ENCODE measurements around the gene MFN1.

The MFN1 gene

DNA sequence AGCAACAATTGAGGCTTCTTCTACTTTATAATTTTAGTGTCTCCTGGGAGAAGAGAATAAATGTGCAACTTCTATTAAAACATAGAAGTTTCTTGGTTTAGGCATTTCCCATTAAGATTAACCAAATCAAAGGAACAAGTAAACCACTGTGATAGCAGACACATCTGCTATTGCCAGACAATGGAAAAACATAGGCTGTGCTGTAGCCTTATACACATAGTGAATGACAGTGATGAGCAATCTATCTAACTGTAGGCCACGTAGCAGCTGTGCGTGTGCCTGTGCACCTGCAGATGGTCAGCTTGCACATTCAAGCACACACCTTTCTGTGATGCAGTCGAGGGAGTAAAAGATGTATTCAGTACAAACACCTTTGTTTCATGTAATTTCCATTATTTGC is 71.1 kb downstream of the MFN1 start:
- in situ Hi-C loops (cut with HindIII; ENCODE audit: low sequenced_read_pairs): no loop called here
- TF ChIP-seq, protein P1, sequence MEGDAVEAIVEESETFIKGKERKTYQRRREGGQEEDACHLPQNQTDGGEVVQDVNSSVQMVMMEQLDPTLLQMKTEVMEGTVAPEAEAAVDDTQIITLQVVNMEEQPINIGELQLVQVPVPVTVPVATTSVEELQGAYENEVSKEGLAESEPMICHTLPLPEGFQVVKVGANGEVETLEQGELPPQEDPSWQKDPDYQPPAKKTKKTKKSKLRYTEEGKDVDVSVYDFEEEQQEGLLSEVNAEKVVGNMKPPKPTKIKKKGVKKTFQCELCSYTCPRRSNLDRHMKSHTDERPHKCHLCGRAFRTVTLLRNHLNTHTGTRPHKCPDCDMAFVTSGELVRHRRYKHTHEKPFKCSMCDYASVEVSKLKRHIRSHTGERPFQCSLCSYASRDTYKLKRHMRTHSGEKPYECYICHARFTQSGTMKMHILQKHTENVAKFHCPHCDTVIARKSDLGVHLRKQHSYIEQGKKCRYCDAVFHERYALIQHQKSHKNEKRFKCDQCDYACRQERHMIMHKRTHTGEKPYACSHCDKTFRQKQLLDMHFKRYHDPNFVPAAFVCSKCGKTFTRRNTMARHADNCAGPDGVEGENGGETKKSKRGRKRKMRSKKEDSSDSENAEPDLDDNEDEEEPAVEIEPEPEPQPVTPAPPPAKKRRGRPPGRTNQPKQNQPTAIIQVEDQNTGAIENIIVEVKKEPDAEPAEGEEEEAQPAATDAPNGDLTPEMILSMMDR (IDR thresholded peaks at IDR 0.05; ENCODE audit: low read depth, low read length, missing control alignments): no peak
- H3K4me3 ChIP-seq (ENCODE audit: low read depth, low read length): no peak overlapping the region
- DNase-seq (ENCODE audit: low read depth): no peak

DNA sequence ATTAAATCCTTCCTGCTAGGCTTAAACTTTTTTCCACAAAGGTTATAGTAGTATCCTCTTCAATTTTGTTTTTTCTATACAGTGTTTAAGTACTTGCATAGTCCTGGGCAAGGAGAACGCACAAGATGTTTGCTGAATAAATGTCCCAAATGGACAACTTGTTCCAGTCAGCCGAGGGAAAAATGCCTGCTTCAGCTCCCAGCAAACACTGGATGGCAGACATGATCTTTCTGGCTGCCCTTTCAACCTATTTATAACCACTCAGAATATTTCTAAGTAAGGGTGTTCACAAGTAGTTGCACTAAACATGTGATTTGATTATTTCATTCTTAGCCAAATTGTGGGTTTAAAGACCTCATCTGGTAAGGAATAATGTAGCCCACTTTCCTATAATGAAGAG is 74.0 kb downstream of the MFN1 start:
- in situ Hi-C loops (cut with HindIII; ENCODE audit: low sequenced_read_pairs): no loop called here
- no peak overlapping the region for H3K4me3 ChIP-seq (ENCODE audit: low read depth, low read length)
- TF ChIP-seq, protein P1 (IDR thresholded peaks at IDR 0.05; ENCODE audit: low read depth, low read length, missing control alignments): peak; percentile 54
- DNase-seq (ENCODE audit: low read depth): no peak

DNA sequence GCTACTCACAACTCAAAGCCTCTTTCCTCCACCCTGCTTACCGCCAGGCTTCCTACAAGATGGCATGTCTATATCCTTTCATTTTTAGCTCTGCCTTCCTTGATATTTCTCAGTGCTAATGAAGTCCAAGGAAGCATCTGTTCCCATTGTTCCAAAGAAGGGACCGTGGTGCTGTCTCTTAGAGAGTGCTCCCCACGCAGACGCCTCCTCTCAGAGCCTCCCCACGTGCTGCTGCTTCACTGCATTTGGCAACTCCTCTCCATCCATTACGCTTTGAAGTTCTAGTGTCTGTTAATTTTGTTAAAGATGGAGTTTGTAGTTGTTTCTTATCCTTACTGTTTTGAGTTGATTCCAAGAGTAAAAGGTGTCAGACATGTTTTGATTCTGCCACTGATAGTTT is 77.6 kb downstream of the MFN1 start:
- in situ Hi-C loops (cut with HindIII; ENCODE audit: low sequenced_read_pairs): no loop called here
- TF ChIP-seq, protein P1 (IDR thresholded peaks at IDR 0.05; ENCODE audit: low read depth, low read length, missing control alignments): no peak
- H3K4me3 ChIP-seq (ENCODE audit: low read depth, low read length): no peak overlapping the region
- DNase-seq (ENCODE audit: low read depth): no peak

DNA sequence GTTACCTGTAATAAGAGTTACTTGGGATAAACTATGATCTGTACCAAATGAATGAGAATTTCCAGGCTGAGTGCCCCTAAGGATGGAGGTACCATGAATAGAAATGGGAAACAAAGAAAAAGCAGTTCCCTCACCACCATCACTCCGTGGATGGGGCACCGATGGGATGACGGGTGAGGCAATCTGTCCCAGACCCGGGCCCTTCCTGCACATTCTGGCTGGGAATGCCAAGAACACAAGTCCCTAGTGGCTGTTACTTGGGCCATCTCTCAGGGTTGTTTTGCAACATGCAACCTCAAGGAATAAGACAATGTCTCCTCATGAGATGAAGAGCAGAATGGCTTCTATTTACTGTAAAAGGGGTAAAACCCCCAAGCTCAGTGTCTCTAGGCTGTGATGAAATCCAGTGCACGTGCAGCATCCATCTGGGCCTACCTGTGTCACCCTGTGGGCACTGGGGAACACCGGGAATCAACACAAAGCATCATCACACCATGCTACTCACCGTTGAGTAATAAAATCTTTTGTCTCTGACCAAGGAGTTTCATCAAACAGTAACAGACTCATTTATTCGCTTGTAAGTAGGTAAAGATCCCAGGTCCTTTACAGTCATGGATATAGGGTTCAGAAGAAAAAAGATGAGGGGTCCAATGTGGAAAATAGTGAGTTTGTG is 81.5 kb downstream of the MFN1 start:
- in situ Hi-C loops (cut with HindIII; ENCODE audit: low sequenced_read_pairs): no loop called here
- DNase-seq (ENCODE audit: low read depth): no peak
- TF ChIP-seq, protein P1 (IDR thresholded peaks at IDR 0.05; ENCODE audit: low read depth, low read length, missing control alignments): no peak
- no peak overlapping the region for H3K4me3 ChIP-seq (ENCODE audit: low read depth, low read length)

- in situ Hi-C loops (cut with HindIII; ENCODE audit: low sequenced_read_pairs): no loop called here
- DNase-seq (ENCODE audit: low read depth): no peak
- TF ChIP-seq, protein P1 (IDR thresholded peaks at IDR 0.05; ENCODE audit: low read depth, low read length, missing control alignments): no peak
- H3K4me3 ChIP-seq (ENCODE audit: low read depth, low read length): no peak overlapping the region
Observed at GRCh38 chr3:179430277-179430870, 82.9 kb downstream of the MFN1 start.

- in situ Hi-C loops (cut with HindIII; ENCODE audit: low sequenced_read_pairs): no loop called here
- TF ChIP-seq, protein P1 (IDR thresholded peaks at IDR 0.05; ENCODE audit: low read depth, low read length, missing control alignments): no peak
- no peak for DNase-seq (ENCODE audit: low read depth)
- H3K4me3 ChIP-seq (ENCODE audit: low read depth, low read length): no peak overlapping the region
Observed at GRCh38 chr3:179432021-179432420, 84.5 kb downstream of the MFN1 start.

Measured in astrocyte of the cerebellum (primary cell).